HepG2 (cell line): ENCODE measurements around the gene HPD. TPM values are rescaled to one million over a fixed set of nuclear protein-coding genes. Genes with fewer than 3 reads are reported as not detected.

Experiments used
- ARHGAP35 ChIP-seq: sonication (generic); formaldehyde crosslinking; IDR thresholded peaks from 2 replicates; pipeline ENCODE4 v1.9.0; 2022; ENCODE audit warnings: mild to moderate bottlenecking, inconsistent platforms, moderate library complexity, missing genetic modification reagents, borderline replicate concordance
- CBX2 ChIP-seq, 2 experiments: fragments of 200-600 bp in 1 of 2; sonication (generic); formaldehyde crosslinking in 1 of 2; IDR thresholded peaks; 2 replicates each; pipeline versions ENCODE4 v1.7.0 to v1.8.1; 2018 to 2022; ENCODE audit warnings: low read depth in 2 of 2, low read length in 1 of 2, mild to moderate bottlenecking in 1 of 2, missing genetic modification reagents in 1 of 2
- CBX5 ChIP-seq: sonication (generic); formaldehyde crosslinking; IDR thresholded peaks from 2 replicates; pipeline ENCODE4 v1.4.0; 2020; ENCODE audit warnings: missing genetic modification reagents, borderline replicate concordance
- CC2D1A ChIP-seq: sonication (generic); formaldehyde crosslinking; IDR thresholded peaks from 2 replicates; pipeline ENCODE4 v1.8.1; 2023; ENCODE audit warnings: mild to moderate bottlenecking, missing genetic modification reagents
- IKZF4 ChIP-seq: sonication (generic); formaldehyde crosslinking; IDR thresholded peaks from 2 replicates; pipeline ENCODE4 v1.5.1; 2020; ENCODE audit warnings: borderline replicate concordance, mild to moderate bottlenecking, low read depth, missing genetic modification reagents; ENCODE audit errors: not compliant biosample characterization
- MTA1 ChIP-seq: sonication (generic); formaldehyde crosslinking; IDR thresholded peaks from 2 replicates; pipeline ENCODE4 v1.4.0; 2020; ENCODE audit warnings: missing genetic modification reagents, mild to moderate bottlenecking, borderline replicate concordance
- SAFB2 ChIP-seq: sonication (generic); formaldehyde crosslinking; IDR thresholded peaks from 2 replicates; pipeline ENCODE4 v1.5.1; 2020; ENCODE audit warnings: missing genetic modification reagents, low read depth, mild to moderate bottlenecking, borderline replicate concordance
- SMARCE1 ChIP-seq: fragments of 450-650 bp; IDR thresholded peaks from 2 replicates; pipeline ENCODE4 v1.6.1; 2017; ENCODE audit warnings: borderline replicate concordance
- ZNF362 ChIP-seq: sonication (generic); formaldehyde crosslinking; IDR thresholded peaks from 2 replicates; pipeline ENCODE4 v1.4.0; 2020; ENCODE audit warnings: missing genetic modification reagents, mild to moderate bottlenecking, borderline replicate concordance
- ZNF615 ChIP-seq: sonication (generic); formaldehyde crosslinking; IDR thresholded peaks from 2 replicates; pipeline ENCODE4 v1.5.0; 2020; ENCODE audit warnings: mild to moderate bottlenecking, missing genetic modification reagents, borderline replicate concordance
- ZNF772 ChIP-seq: sonication (generic); formaldehyde crosslinking; IDR thresholded peaks from 2 replicates; pipeline ENCODE4 v1.5.0; 2020; ENCODE audit warnings: mild to moderate bottlenecking, missing genetic modification reagents
- polyA plus RNA-seq, 8 experiments: library from polyadenylated mRNA; depleted of rRNA in 3 of 8; stranded (reverse) in 7 of 8; unstranded in 1 of 8; fragments of >200 nt; fragmentation: Illumina TruSeq in 4 of 8; extraction: Trizol in 4 of 8; gene quantifications; 2 replicates each; pipeline versions ENCODE4 v1.2.1 to v1.2.3, GENCODE V29; 2011 to 2016; ENCODE audit warnings: low read depth in 4 of 8, missing spikeins in 1 of 8, mixed read lengths in 1 of 8; ENCODE audit not compliant: insufficient read depth in 1 of 8
- total RNA-seq, 5 experiments: library from RNA; depleted of rRNA; stranded (reverse); fragments of >200 nt; fragmentation: Illumina TruSeq; extraction: Trizol; gene quantifications; 2 replicates each; pipeline ENCODE4 v1.2.3, GENCODE V29; 2016; ENCODE audit warnings: low read depth in 1 of 5
- TF ChIP-seq, protein P1 (sequence below): sonication (generic); formaldehyde crosslinking; IDR thresholded peaks from 2 replicates; pipeline ENCODE4 v1.4.0; 2020; ENCODE audit warnings: low read depth, mild to moderate bottlenecking, missing genetic modification reagents
- TF ChIP-seq, protein P2 (sequence below): sonication (generic); formaldehyde crosslinking; IDR thresholded peaks from 2 replicates; pipeline ENCODE4 v1.5.0; 2020; ENCODE audit warnings: mild to moderate bottlenecking, missing genetic modification reagents
- TF ChIP-seq, protein P3 (sequence below), 2 experiments: sonication (generic) in 1 of 2; formaldehyde crosslinking in 1 of 2; IDR thresholded peaks; 2 replicates each; pipeline versions ENCODE4 v1.6.1 to v1.9.0; 2014 to 2022; ENCODE audit warnings: antibody characterized with exemption in 1 of 2, borderline replicate concordance in 1 of 2, inconsistent platforms in 1 of 2, low read depth in 1 of 2, missing genetic modification reagents in 1 of 2

HPD gene
- total and polyA plus RNA-seq, 2 of the 13 experiments (the other 11 are each of a cell fraction or from before 2014, with no cell fraction given) = 120 to 195 TPM

DNA sequence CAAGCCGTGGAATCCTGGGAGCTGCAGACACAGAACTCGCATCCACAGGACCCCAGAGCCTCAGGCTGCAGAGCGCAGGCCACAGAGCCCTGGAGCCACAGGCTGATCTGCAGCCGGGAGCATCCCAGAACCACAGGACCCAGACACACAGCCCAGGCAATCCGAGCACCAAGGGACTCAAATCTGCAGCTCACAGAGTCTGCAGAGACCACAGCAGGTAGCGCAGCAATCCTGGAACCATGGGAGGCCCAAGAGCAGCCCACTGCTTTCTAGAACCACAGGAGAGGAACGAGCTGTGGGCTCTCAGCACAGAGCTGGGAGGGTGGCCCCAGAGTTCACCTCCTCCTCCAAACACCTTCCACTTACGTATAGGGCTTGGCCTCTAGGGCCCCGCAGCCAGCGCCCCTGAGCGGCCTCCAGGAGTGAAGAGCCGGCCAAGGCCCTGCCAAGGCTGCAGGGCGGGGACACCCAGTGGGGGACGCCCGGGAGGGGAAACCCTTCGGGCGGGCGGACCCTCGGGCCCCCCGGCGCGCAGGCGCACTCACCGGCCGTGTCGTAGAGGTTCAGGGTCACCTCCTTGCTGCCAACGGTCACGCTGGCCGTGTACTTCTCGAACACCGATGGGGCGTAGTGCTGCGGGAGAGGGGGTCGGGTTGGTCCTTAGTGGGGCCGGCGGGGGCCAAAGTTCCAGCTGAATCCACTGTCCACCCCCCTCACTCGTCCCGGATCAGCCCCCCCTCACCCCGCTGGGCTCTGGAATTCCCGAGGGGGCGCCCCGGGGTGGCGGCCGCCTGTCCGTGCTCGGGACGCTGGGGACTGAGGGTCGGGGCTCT is 65.8 kb downstream of the HPD start (continued):
- no peak for TF ChIP-seq ZNF615 (CRISPR knock-in tag)
- TF ChIP-seq CC2D1A = no peak
- no peak for TF ChIP-seq ZNF362 (CRISPR knock-in tag)
- no peak; the same call in 1 of the 2 replicates for TF ChIP-seq ARHGAP35
- TF ChIP-seq IKZF4 (CRISPR knock-in tag) = no peak
- no peak for TF ChIP-seq SMARCE1
- no peak for TF ChIP-seq CBX5 (CRISPR knock-in tag)
- no peak for TF ChIP-seq CBX2 (IDR thresholded peaks at IDR 0.05; ENCODE audit: low read depth, low read length)
- TF ChIP-seq CBX2 (CRISPR knock-in tag; IDR thresholded peaks at IDR 0.05; ENCODE audit: low read depth) = no peak
- TF ChIP-seq, protein P1, sequence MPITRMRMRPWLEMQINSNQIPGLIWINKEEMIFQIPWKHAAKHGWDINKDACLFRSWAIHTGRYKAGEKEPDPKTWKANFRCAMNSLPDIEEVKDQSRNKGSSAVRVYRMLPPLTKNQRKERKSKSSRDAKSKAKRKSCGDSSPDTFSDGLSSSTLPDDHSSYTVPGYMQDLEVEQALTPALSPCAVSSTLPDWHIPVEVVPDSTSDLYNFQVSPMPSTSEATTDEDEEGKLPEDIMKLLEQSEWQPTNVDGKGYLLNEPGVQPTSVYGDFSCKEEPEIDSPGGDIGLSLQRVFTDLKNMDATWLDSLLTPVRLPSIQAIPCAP (CRISPR knock-in tag) = 0 out of 2 replicates have a peak, but pooled peaks have one; percentile 29
- TF ChIP-seq, protein P2, sequence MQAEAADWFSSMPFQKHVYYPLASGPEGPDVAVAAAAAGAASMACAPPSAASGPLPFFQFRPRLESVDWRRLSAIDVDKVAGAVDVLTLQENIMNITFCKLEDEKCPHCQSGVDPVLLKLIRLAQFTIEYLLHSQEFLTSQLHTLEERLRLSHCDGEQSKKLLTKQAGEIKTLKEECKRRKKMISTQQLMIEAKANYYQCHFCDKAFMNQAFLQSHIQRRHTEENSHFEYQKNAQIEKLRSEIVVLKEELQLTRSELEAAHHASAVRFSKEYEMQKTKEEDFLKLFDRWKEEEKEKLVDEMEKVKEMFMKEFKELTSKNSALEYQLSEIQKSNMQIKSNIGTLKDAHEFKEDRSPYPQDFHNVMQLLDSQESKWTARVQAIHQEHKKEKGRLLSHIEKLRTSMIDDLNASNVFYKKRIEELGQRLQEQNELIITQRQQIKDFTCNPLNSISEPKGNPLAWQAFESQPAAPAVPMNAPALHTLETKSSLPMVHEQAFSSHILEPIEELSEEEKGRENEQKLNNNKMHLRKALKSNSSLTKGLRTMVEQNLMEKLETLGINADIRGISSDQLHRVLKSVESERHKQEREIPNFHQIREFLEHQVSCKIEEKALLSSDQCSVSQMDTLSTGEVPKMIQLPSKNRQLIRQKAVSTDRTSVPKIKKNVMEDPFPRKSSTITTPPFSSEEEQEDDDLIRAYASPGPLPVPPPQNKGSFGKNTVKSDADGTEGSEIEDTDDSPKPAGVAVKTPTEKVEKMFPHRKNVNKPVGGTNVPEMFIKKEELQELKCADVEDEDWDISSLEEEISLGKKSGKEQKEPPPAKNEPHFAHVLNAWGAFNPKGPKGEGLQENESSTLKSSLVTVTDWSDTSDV = no peak
- TF ChIP-seq, protein P3, sequence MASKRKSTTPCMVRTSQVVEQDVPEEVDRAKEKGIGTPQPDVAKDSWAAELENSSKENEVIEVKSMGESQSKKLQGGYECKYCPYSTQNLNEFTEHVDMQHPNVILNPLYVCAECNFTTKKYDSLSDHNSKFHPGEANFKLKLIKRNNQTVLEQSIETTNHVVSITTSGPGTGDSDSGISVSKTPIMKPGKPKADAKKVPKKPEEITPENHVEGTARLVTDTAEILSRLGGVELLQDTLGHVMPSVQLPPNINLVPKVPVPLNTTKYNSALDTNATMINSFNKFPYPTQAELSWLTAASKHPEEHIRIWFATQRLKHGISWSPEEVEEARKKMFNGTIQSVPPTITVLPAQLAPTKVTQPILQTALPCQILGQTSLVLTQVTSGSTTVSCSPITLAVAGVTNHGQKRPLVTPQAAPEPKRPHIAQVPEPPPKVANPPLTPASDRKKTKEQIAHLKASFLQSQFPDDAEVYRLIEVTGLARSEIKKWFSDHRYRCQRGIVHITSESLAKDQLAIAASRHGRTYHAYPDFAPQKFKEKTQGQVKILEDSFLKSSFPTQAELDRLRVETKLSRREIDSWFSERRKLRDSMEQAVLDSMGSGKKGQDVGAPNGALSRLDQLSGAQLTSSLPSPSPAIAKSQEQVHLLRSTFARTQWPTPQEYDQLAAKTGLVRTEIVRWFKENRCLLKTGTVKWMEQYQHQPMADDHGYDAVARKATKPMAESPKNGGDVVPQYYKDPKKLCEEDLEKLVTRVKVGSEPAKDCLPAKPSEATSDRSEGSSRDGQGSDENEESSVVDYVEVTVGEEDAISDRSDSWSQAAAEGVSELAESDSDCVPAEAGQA (IDR thresholded peaks at IDR 0.05; ENCODE audit: low read depth) = no peak
- TF ChIP-seq, protein P3 (CRISPR knock-in tag; IDR thresholded peaks at IDR 0.05; ENCODE audit: borderline replicate concordance) = no peak
- no peak for TF ChIP-seq ZNF772
- no peak for TF ChIP-seq SAFB2
- peak; percentile 20 for TF ChIP-seq MTA1 (CRISPR knock-in tag)
